Measurements from ENCODE around the gene TMEM213.
"Not testable (repeated sequence)": the region's sequence is repeated elsewhere in the genome, so short reads cannot be mapped to it uniquely, and the experiment has no call there.

TMEM213 gene, protein sequence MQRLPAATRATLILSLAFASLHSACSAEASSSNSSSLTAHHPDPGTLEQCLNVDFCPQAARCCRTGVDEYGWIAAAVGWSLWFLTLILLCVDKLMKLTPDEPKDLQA

DNA sequence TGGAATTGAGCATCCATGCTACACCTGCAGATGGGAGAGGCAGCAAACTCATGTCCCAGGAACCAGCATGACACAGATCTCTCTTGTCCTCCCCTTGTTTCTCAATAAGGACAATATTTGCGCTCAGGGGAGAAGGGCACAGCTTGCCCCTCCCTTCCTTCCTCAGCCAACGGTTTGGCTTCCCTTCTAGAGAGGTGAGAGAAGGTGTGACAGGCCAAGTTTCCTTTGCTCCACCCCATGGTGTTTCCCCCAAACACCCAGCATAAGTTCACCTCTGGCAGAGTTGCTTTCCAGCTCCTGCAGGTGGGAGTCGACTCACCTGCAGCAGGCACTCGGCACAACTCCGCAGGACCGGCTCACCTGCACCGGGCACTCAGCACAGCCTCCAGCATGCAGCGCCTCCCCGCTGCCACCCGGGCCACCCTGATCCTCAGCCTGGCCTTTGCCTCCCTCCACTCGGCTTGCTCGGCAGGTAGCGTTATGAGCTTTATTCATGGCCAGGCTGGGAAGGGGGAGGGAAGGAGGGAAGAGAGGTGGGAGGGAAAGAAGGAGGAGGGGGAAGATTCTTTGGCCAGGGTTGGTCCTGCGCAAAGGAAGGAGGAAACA lies at the start of gene TMEM213, which contains the start of gene ATP6V0A4:
TSS of gene TMEM213 (plus strand) at position 280 of the 606 bp plus-strand sequence. CDS start at position 391, 111 bp downstream.
TSS of gene ATP6V0A4 (minus strand) at position 482 of the 606 bp plus-strand sequence. CDS start 26,949 bp downstream, outside the sequence.
- DNase-seq = no peak

DNA sequence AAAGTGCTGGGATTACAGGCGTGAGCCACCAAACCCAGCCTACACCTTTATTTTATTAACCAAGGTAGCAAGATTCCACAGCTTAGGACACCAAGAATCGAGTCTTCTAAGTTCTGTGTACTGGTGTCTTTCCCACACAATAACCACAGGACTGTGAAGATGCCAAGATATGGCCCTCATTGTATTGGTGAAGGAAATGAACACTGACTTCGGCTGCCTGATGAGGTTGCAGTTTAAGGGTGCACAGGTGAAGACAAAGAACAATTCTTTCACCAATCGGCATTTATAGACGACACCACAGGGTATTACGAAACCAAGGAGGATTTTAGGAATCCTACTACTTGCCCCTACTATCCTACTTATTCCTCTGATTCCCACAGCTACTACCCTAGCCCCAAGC lies 49.1 kb upstream of the TMEM213 start:
- DNase-seq = no peak

DNA sequence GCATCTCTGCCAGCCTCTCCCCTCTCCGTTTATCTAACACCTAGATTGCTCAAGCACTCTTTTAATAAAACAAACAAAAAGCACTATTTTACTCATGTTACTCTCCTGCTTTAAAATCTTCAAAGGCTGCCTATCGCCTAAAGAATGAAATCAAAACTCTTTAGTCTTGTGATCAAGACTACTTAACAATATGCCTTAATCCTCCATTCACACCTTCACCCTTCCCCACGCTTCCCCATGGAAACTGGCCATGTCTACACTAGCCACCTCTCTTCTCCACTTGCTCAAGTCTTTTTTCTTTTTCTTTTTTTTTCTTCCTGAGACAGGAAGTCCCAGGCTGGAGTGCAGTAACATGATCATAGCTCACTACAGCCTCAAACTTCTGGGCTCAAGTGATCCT lies 47.8 kb upstream of the TMEM213 start:
- DNase-seq = no peak

DNA sequence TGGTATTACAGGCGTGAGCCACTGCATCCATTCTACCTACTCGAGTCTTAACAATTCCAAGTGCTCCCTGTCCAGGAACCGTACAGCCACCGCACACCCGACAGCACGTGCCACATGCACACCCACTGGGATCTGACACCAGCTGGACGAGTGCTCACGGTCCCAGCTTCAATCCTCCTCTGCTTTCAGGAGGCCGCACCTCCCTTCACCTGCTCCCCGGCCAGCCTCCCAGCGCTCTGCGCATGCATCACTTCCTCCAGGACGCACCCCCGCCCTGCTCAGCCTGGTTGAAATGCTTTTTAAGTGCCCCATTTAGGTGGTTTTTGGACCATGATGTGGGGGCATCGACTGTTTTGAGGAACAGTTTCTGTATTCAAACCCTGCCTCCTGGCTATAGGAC lies 47.3 kb upstream of the TMEM213 start:
- no peak for DNase-seq

DNA sequence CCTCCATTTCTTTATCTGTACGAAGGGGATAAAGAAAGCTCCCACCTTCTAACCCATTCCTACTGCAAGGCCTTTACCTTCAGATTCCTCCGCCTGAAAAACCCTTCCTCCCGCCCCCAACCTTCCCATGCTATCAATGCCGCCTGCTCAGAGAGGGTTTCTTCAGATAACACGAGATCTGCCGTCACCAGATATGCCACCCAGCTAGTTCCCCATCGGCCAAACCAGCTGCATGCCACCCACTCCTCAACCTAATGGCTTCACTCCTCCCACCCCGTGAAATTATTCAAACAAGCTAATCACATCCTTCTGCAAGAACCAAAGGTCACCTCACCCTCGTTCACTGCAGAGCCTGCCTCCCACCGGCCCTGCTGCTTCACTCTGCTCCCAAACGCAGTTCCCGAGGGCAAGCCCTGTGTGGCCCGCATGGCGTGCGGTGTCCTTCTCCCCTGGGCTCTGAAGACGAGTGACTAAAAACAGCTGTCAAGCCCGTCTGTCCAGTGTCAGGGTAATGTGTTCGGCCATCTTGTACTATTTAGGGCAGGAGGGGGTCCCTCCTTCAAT lies 46.8 kb upstream of the TMEM213 start:
- DNase-seq = no peak

DNA sequence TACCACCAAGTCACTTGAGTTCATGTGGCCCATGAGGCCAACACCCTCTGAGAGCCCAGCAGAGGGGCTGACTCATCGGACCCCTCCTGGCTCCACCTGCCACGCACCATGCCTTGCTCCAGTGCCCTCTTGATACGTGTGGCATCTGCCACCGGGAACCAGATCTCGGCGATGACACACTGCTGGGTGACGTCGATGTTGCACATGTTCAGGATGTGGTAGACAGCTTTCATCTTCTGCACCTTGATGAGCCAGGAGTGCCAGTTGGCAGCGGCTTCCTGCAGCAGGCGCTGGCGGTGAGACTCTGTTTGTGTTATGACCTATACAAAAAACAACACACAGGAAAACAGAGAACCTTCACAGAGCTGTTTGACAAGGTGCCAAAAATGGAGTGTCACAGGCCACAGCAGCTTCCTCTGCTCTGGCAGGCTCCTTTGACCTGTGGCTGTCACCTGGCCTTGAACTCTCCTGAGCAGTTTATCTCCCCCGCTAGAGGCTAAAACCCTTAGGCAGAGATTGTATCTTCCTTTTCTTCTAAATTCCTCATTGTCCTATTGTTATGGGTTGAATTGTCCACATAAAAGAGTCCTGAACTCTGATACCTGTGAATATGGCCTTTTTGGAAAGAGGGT lies 45.2 kb upstream of the TMEM213 start:
- peak; percentile 98 for DNase-seq

DNA sequence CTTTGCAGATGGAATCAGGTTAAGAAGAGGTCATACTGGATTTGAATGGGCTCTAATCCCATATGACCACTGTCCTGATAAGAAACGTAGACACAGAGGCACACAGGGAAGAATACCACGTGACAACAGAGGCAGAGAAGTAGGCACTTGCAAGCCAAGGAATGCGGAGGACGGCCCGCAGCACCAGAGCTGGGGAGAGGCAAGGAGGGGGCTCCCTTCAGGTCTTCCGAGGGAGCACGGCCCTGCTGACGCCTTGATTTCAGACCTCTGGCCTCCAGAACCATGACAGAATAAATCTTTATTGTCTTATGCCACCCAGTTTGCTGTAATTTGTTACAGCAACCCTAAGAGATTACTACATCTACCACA lies 44.7 kb upstream of the TMEM213 start:
- DNase-seq = no peak

DNA sequence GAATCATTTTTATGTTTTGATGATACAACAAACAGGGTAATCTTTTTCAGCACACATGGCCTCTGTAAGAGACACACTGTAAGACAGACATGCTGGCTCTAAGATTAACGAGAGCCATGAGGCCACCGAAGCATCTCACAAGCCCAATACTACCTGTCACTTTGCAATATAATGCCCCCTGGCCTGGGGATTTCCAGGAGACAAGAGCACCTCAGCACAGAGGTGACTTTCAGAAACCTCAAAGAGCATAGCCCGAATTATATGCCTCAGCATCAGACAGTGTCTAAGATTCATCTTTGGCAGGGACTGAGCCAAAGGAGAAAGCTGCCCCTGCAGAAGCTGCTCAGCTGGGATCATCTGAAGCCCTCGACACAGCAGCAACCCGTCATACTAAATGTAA lies 44.2 kb upstream of the TMEM213 start:
- peak; percentile 40 for DNase-seq

DNA sequence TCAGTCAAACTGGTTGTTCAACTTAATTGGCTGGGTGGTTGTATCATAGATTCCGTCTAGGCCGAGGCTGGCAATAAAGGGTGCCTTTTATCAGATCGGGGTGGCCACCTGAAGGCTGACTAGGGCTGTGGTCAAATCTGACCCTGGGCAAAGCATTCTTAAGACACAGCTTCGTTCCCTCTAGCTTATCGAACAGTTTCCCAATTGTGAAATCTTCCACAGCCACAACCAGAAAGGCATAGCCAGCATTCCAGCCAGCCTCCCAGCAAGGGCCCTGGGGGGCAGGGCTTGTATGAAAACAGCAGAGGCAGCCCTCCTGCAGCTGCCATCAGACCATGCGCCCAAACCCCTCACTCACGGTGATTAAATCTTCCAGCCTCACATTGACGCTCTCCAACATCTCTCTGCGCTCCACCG lies 42.5 kb upstream of the TMEM213 start:
- no peak for DNase-seq

DNA sequence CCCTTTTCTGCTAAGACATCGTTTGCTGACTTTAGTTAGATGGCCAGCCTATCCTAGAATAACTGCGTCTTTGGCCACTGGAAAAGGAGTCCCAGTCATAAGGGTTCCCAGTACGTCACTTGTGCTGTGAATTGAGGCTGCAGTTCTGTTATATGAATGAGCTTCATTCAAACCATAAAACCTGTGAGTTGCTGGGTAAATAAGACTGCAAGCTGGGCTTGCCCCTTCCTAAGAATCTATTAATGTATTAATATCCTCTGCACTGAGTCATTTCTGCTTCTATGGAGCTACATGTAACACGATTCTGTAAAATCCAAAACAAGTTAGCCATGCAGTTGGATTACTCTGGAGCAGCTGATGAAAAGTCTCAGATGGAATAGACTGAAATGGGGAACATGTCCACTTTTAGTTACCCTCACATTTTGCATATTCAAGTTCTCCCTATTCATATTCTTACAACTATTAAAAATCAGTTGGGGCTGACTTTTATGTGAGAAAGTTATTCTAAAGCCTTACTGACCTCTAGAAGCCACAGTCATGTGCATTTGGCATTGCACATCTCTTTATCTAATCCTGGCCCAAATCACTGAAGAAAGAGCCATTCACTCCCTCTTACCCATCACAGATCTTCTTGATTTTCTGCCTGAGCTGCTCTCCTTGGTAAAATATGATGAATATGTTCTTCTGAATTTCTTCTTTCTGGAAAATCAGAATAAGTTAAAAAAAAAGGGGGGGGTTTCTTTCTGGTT lies 41.8 kb upstream of the TMEM213 start:
- DNase-seq = no peak

DNA sequence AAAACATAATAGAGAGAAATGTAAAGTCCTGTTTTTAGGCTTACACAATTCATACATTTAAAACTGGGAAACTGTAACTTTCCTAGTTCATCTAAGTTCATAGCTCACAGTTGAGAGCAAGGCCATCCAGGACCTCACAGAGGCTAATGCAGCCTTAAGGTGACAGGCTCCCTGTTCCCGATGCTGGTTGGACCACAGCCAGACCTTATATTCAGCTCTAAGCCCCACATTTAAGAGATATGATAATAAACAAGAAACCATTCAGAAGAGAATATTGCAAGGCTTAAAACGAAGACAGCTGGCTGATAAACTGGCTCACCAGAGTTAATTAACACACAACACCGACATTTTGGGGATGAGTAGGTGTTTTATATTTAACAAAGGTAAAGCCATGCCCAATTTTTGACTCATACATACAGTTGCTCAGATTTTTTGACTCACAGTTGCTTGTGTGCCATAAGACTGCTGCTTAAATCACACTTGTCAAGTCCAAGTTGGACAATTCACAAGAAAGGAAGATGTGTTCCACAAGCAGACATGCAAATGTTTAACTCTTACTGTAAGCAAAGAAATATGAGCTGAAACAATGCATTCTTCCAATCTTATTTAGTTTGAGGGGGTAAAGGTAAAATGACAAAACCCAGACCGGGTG lies 41.1 kb upstream of the TMEM213 start:
- no peak for DNase-seq

DNA sequence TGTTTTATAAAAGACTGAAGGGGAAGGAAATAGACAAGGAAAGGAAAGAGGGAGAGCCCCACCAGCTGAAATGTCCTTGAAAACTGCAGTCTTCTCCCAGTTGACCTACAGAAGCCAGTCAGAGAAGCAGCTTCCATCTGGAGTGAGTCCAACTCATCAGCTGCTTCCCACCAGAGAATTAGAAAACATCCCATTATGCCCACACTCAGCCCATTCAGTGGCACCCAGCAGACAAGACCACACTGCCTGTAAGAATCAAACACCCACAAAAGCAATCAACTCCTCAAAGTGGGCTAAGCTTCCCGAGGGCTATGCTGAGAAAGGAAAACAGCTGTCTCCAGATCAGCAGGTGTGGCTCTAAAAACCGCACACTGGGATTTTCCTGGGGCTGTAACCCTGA lies 29.6 kb upstream of the TMEM213 start:
- no peak for DNase-seq

DNA sequence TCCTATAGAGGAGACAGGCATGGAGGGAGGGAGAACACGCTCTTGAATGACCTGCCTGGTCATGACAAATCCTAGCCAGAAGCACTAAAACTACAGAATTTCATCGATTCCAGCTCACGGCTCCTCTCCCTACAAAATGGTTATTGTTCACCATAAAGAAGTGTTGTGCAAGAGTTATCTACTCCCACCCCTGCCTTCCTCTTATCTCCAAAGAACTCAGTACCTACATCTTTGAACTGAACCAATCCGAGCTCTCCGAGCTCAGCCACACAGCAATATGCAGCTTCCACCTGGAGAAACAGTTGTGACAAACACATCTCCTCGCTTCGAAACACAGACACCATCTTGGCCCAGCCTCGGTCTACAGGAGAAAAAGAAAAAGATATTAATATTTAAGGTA lies 26.9 kb upstream of the TMEM213 start:
- DNase-seq = no peak

DNA sequence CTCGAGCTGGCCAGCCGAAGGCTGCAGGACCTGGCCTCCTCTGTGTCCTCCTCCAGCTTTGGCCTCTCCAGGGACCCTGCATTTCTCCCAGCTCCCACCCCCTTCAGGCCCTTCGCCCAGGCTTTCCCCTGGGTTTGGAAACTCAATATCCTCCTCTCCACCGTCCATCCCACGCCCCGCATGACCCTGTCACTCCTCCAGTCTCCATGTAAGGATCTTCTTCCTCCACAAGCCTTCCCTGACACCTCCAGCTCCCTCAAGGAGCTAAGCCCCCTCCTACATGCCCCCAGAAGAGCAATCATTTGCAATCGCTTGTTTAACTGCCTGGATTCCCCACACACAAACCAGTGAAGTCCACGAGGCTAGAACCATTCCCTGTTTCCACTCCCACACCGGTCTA lies 24.6 kb upstream of the TMEM213 start:
- DNase-seq = no peak

DNA sequence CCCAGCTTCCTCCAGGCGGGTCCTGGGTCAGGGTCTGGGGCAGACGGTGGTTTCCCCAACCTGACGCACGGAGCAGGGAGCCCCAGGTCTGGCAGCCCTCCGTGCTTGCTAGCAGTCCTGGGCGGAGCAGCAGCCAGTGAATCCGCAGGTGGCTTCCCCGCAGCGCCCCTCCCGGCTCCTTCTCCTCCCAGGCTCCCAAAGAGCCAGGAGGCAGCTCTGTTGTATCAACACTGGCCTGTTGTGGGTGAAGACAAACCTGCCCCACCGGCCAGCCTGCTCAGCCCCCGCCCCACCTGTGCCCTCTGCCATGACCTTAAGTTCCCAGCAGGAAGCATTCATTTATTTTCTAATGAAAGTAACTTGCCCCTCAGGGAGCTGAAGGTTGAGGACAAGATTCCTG lies 24.0 kb upstream of the TMEM213 start:
- no peak for DNase-seq

DNA sequence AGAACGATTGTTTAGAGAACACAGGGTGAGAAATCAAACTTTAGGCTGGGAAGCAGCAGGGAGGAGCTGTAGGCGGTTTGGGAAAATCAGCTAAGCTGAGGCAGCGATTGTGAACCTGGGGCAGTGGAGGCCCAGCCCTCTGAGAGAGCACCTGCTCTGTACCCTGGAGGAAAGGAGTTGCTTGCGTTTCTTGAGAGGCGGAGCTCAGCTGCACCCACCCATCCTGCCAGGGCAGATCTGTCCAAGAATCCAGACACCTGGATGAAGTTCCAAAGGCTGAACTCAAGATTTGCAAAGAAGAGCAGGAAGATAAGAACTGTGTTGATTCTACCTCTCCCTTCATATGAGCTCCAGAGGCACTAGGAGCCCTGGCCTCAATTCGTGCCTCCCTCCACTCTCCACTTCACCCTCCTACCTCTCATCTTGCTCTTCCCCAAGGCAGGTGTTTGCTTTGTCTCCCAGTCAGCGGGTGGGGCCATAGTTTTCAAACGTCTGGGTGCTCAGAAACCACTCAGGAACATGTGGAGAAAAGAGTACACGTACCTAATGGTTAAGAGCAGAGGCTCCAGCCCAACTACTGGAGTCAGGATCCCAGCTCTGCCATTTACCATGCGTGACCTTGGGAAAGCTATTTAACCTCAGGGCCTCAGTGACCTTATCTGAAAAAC lies 21.5 kb upstream of the TMEM213 start:
- DNase-seq = no peak

DNA sequence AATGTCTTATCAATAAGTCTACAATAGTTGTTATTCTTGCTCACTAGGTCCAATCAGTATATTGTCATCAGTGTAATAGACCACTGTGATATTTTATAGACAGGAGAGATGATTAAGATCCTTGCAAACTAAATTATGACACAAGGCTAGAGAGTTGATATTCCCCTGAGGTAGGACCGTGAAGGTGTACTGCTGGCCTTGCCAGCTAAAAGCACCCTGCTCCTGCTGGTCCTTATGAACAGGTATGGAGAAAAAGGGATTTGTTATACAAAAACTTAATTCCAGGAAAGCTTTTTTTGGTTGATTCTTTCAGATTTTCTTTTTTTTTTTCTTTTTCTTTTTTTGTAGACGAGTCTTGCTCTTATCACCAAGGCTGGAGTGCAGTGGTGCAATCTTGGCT lies 16.8 kb upstream of the TMEM213 start:
- no peak for DNase-seq

DNA sequence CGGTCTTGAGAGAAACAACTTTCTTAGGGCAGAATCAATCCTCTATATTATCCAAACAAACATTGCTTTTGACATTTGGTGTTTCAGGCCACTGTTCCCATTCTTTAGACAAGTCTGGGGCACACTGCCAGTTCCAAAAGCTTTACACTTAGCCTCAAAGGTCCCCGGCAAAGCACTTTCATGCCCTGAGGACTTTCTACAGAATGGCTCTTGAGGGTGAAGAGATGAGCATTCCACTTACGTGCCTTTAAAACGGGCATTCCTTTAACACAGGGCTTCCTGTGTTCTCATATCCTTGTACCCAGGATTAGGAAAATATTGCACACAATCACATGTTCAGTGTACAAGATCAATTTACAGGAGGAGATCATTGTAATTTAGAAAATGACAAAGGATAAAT lies 13.1 kb upstream of the TMEM213 start:
- DNase-seq = no peak

DNA sequence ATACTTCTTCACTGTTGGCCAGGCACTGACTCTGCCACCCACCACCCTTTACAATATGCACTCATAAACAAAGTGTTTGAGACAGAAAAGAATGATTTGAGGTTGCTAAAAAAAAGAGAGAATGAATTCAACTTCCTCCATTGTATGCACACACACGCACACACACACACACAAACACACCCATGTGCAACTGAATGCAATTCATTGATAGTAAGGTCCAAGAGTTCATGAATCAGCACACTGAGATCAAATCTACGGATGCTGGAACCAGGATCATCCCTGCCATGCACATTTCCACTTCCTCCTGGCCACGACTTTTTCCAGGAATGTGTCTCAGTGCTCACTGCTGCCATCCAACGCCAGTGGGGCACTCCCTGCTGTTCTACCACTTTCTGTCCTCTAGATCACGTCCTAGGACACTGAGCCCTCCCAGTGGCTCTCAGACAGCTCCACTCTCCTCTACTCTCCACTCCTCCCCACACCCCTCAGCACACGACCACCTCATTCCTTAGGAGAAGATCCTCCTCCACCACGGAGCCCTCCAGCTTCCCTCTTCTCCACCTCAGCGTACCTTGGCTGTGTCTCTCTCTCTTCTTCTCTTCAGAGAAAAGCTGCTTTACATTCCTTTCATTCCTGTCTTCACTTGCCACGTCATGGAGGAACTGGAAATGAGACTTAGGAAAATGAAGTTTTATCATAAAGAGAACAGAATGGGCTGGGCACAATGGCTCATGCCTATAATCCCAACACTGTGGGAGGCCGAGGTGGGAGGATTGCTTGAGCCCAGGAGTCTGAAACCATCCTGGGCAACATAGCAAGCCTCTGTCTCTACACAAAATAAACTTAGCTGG lies 12.0 kb upstream of the TMEM213 start:
- no peak for DNase-seq

DNA sequence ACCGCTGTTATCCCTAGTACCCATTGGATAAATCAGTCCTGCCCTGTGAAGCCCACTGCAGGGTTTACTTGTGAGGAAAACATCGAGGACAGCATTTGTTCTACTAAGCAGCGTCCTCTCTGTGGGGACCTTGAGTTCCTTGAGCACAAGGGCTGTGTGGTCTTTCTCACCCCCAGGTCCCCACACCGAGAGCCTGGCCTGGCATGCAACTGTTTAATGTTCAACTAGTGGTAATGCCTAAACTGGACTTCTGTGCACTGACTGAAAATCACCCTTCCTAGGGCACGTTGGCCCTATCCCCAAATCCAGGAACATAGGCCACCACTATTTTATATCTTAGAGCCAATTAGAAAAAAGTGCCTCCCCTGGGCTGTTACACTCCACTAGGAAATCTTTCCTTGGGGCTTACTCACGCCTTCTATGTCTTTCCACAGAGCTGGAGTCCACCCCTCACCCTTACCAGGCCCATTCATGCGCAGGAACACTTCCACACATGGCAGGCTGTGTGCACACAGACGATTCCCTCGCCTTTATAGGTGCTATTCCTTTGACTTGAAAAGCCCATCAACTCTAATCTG lies 1.7 kb upstream of the TMEM213 start:
- no peak for DNase-seq

DNA sequence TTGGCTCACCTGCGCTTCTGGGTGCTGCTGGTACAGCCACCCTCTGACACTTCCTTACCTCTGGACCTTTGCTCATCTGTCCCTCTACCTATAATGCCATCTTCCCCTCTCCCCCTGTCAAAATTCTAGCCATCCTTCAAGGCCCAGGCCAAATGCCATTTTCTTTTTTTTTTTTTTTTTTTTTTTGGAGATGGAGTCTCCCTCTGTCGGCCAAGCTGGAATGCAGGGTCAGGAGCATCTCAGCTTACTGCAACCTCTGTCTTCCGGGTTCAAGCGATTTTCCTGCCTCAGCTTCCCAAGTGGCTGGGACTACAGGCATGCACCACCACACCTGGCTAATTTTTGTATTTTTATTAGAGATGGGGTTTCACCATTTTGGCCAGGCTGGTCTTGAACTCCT lies 748 bp upstream of the TMEM213 start:
- not testable (repeated sequence) for DNase-seq
